Osteocyte (in vitro differentiated cells): Measurements from ENCODE around the gene PCDHA1. TPM values are rescaled to one million over a fixed set of nuclear protein-coding genes. Genes with fewer than 3 reads are reported as not detected.
A peak's percentile ranks its signal among the peaks of the same experiment; 100 is the strongest.
"Not testable (repeated sequence)": the region's sequence is repeated elsewhere in the genome, so short reads cannot be mapped to it uniquely, and the experiment has no call there.

Source experiments
- DNase-seq: peaks from one replicate; pipeline ENCODE4 v3.0.0; 2021; ENCODE audit warnings: mixed read lengths; ENCODE audit not compliant: unreplicated experiment; ENCODE audit errors: extremely low spot score
- H3K27ac Mint-ChIP-seq: one replicate; pipeline ENCODE4 v1.8.0; 2021; ENCODE audit warnings: mild to moderate bottlenecking, mixed read lengths; ENCODE audit not compliant: unreplicated experiment
- H3K27me3 Mint-ChIP-seq: one replicate; pipeline ENCODE4 v1.8.0; 2021; ENCODE audit warnings: mixed read lengths; ENCODE audit not compliant: unreplicated experiment
- H3K36me3 Mint-ChIP-seq: one replicate; pipeline ENCODE4 v1.8.0; 2021; ENCODE audit warnings: mixed read lengths; ENCODE audit not compliant: unreplicated experiment
- H3K4me1 Mint-ChIP-seq: one replicate; pipeline ENCODE4 v1.8.0; 2021; ENCODE audit warnings: mixed read lengths; ENCODE audit not compliant: unreplicated experiment
- H3K4me3 Mint-ChIP-seq: one replicate; pipeline ENCODE4 v1.8.0; 2021; ENCODE audit warnings: mild to moderate bottlenecking, moderate library complexity, mixed read lengths; ENCODE audit not compliant: unreplicated experiment
- H3K9me3 Mint-ChIP-seq: one replicate; pipeline ENCODE4 v1.8.0; 2021; ENCODE audit warnings: mixed read lengths; ENCODE audit not compliant: unreplicated experiment
- total RNA-seq: library from RNA; stranded (reverse); gene quantifications from 2 replicates; pipeline ENCODE4 v1.2.1, GENCODE V29; 2021
- TF ChIP-seq, protein P1 (sequence below): fragments of 200-600 bp; sonication (generic); IDR thresholded peaks from 2 replicates; pipeline ENCODE4 v1.5.0; 2021; ENCODE audit warnings: antibody characterized with exemption, mild to moderate bottlenecking, moderate library complexity

PCDHA1 gene
- total RNA-seq, 1 donor from 2014 or later, result not detected

DNA sequence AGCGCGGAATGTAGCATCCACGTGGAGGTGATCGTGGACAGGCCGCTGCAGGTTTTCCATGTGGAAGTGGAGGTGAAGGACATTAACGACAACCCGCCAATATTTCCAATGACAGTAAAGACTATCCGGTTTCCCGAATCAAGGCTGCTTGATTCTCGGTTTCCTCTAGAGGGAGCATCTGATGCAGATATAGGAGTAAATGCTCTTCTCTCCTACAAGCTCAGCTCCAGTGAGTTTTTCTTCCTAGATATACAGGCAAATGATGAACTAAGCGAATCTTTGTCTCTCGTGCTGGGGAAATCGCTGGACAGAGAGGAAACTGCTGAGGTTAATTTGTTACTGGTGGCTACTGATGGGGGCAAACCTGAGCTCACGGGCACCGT lies 9.3 kb downstream of the PCDHA1 start:
- H3K9me3 Mint-ChIP-seq, result peaks cover 38% of the 10 kb centered on the region
- peak overlapping the region; percentile 63 for H3K4me3 Mint-ChIP-seq
- no peak for DNase-seq
- no peaks in the 10 kb centered on the region for H3K27me3 Mint-ChIP-seq
- TF ChIP-seq, protein P1, sequence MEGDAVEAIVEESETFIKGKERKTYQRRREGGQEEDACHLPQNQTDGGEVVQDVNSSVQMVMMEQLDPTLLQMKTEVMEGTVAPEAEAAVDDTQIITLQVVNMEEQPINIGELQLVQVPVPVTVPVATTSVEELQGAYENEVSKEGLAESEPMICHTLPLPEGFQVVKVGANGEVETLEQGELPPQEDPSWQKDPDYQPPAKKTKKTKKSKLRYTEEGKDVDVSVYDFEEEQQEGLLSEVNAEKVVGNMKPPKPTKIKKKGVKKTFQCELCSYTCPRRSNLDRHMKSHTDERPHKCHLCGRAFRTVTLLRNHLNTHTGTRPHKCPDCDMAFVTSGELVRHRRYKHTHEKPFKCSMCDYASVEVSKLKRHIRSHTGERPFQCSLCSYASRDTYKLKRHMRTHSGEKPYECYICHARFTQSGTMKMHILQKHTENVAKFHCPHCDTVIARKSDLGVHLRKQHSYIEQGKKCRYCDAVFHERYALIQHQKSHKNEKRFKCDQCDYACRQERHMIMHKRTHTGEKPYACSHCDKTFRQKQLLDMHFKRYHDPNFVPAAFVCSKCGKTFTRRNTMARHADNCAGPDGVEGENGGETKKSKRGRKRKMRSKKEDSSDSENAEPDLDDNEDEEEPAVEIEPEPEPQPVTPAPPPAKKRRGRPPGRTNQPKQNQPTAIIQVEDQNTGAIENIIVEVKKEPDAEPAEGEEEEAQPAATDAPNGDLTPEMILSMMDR, result peak; percentile 31
- H3K27ac Mint-ChIP-seq, result no peak overlapping the region
- H3K36me3 Mint-ChIP-seq, result peaks cover 5% of the 10 kb centered on the region
- no peaks in the 10 kb centered on the region for H3K4me1 Mint-ChIP-seq

DNA sequence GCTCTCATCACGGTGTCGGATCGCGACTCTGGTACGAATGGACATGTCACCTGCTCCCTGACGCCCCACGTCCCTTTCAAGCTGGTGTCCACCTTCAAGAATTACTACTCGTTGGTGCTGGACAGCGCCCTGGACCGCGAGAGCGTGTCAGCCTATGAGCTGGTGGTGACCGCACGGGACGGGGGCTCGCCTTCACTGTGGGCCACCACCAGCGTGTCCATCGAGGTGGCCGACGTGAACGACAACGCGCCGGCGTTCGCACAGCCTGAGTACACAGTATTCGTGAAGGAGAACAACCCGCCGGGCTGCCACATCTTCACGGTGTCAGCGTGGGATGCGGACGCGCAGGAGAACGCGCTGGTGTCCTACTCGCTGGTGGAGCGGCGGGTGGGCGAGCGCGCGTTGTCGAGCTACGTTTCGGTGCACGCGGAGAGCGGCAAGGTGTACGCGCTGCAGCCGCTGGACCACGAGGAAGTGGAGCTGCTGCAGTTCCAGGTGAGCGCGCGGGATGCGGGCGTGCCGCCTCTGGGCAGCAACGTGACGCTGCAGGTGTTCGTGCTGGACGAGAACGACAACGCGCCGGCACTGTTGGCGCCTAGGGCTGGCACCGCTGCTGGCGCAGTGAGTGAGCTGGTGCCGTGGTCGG lies 10.3 kb downstream of the PCDHA1 start:
- not testable (repeated sequence) for H3K4me3 Mint-ChIP-seq, H3K36me3 Mint-ChIP-seq, H3K27me3 Mint-ChIP-seq, H3K4me1 Mint-ChIP-seq, H3K27ac Mint-ChIP-seq
- DNase-seq, result peak; percentile 84
- H3K9me3 Mint-ChIP-seq, result peaks cover 39% of the 10 kb centered on the region

DNA sequence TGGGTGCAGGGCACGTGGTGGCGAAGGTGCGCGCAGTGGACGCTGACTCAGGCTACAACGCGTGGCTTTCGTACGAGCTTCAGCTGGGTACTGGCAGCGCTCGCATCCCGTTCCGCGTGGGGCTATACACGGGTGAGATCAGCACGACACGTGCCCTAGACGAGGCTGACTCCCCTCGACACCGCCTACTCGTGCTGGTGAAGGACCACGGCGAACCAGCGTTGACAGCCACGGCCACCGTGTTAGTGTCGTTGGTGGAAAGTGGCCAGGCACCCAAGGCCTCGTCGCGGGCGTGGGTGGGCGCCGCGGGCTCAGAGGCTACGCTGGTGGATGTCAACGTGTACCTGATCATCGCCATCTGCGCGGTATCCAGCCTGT lies 10.8 kb downstream of the PCDHA1 start:
- H3K9me3 Mint-ChIP-seq, result peaks cover 34% of the 10 kb centered on the region
- H3K27me3 Mint-ChIP-seq, result no peaks in the 10 kb centered on the region
- DNase-seq, result no peak
- H3K4me3 Mint-ChIP-seq, result no peak overlapping the region
- peaks cover 5% of the 10 kb centered on the region for H3K36me3 Mint-ChIP-seq
- H3K4me1 Mint-ChIP-seq, result no peaks in the 10 kb centered on the region
- TF ChIP-seq, protein P1, result no peak
- no peak overlapping the region for H3K27ac Mint-ChIP-seq

DNA sequence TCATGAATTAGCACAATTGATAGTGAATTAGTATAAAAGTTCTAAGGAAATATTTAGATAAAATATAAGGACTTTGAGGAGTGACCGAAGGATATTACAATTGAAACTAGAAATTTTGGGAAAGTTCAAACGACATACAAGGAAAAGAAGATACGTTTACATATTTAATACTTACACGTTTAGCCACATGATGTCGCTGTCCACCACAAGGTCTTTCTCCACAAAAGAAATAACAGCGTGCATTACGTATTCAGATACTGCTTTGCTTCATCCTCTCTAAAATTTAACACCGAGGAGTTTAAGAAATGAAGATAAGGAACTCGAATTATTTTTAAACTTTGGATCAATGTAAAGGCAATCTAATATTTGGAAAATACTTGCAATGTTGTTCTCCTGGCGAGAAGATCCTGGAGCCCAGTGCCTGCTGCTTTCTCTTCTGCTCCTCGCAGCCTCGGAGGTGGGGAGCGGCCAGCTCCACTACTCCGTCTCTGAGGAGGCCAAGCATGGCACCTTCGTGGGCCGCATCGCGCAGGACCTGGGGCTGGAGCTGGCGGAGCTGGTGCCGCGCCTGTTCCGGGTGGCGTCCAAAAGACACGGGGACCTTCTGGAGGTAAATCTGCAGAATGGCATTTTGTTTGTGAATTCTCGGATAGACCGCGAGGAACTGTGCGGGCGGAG lies 15.0 kb downstream of the PCDHA1 start, which contains the start of gene PCDHA3:
Gene PCDHA3 (plus strand): TSS at position 242 of the 678 bp plus-strand sequence.
- Mint-ChIP-seq H3K27ac (no peak within 1 kb of the TSS), H3K4me1 (no peaks in the 10 kb centered on the region), H3K9me3 (peaks cover 12% of the 10 kb centered on the region), H3K36me3 (peaks cover 5% of the 10 kb centered on the region), H3K27me3 (no peaks in the 10 kb centered on the region), H3K4me3 (no peak within 1 kb of the TSS)
- TF ChIP-seq, protein P1, result no peak
- no peak for DNase-seq

DNA sequence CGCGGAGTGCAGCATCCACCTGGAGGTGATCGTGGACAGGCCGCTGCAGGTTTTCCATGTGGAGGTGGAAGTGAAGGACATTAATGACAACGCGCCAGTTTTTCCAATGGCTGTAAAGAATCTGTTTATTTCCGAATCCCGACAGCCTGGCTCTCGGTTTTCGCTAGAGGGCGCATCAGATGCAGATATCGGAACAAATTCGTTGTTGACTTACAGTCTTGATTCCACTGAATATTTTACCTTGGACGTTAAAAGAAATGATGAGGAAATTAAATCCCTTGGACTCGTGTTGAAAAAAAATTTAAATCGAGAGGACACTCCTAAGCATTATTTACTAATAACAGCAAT lies 15.5 kb downstream of the PCDHA1 start:
- no peak overlapping the region for H3K4me3 Mint-ChIP-seq
- peaks cover 12% of the 10 kb centered on the region for H3K9me3 Mint-ChIP-seq
- no peak for DNase-seq
- no peak overlapping the region for H3K27ac Mint-ChIP-seq
- TF ChIP-seq, protein P1, result no peak
- no peaks in the 10 kb centered on the region for H3K4me1 Mint-ChIP-seq
- H3K27me3 Mint-ChIP-seq, result no peaks in the 10 kb centered on the region
- H3K36me3 Mint-ChIP-seq, result peaks cover 5% of the 10 kb centered on the region

DNA sequence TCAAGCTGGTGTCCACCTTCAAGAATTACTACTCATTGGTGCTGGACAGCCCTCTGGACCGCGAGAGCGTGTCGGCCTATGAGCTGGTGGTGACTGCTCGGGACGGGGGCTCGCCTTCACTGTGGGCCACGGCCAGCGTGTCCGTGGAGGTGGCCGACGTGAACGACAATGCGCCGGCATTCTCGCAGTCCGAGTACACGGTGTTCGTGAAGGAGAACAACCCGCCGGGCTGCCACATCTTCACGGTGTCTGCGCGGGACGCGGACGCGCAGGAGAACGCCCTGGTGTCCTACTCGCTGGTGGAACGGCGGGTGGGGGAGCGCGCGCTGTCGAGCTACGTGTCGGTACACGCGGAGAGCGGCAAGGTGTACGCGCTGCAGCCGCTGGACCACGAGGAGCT lies 16.4 kb downstream of the PCDHA1 start:
- peaks cover 10% of the 10 kb centered on the region for H3K9me3 Mint-ChIP-seq
- H3K36me3 Mint-ChIP-seq, H3K4me3 Mint-ChIP-seq, DNase-seq, H3K4me1 Mint-ChIP-seq, H3K27me3 Mint-ChIP-seq, H3K27ac Mint-ChIP-seq: not testable (repeated sequence)
